OCI-LY1 (cell line): ENCODE measurements around the gene STAG1.

Source experiments
- CTCF ChIP-seq: fragments of 200-600 bp; sonication (generic), shearing (Covaris generic); IDR thresholded peaks from 2 replicates; pipeline ENCODE4 v1.5.1; 2017; ENCODE audit warnings: mild to moderate bottlenecking, antibody characterized with exemption, low read length, moderate library complexity, mixed read lengths
- EZH2 ChIP-seq: fragments of 200-600 bp; sonication (generic), shearing (Covaris generic); IDR thresholded peaks from 2 replicates; pipeline ENCODE4 v1.8.0; 2017; ENCODE audit warnings: borderline replicate concordance, mixed run types, mild to moderate bottlenecking, antibody characterized with exemption, low read length, moderate library complexity, mixed read lengths

DNA sequence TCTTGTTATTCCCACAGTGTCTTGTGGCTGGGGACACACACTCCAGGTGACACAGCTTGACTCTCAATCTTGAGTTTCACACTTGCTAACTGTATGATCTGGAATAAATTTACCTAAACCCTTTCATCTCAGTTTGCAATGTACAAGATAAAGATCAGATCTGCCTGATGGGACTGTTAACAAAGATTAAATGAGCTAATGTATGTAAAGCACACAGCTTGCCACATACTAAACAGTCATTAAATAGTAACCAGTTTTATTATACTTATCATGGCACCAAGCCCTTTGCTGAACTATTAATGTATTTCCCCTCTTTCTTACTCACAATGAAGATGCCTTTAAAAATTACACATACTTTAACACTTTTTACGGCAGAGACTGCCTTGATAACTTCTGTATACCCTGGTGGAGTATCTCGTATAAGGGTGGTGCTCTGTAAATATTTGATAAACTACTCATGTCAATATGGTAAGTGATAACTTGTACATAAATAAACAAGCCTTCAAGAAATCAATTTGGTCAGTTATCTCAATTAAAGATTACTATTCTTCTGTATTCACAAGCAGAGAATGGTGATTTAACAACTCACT is 184.5 kb downstream of the STAG1 start:
- no peak for TF ChIP-seq CTCF
- TF ChIP-seq EZH2: no peak
